Gastrocnemius medialis (tissue), 4 donors: Measurements from ENCODE around the gene TXK.

Experiments
- POLR2A ChIP-seq, 2 donors: fragments of 450-650 bp; IDR thresholded peaks; one replicate each; pipeline ENCODE4 v1.6.1; 2017; ENCODE audit warnings: antibody characterized with exemption in 2 of 2, mild to moderate bottlenecking in 2 of 2, moderate library complexity in 2 of 2
- TF ChIP-seq, protein P1 (sequence below), 5 experiments: fragments of 450-650 bp in 3 of 5; fragments of 200-600 bp in 2 of 5; sonication (generic) in 2 of 5; IDR thresholded peaks in 4 of 5; conservative IDR thresholded peaks in 1 of 5; 1 replicate in 4 of 5; 2 replicates in 1 of 5; pipeline ENCODE4 v1.5.1; 2016 to 2019; ENCODE audit warnings: antibody characterized with exemption in 5 of 5, mild to moderate bottlenecking in 3 of 5, moderate library complexity in 3 of 5

DNA sequence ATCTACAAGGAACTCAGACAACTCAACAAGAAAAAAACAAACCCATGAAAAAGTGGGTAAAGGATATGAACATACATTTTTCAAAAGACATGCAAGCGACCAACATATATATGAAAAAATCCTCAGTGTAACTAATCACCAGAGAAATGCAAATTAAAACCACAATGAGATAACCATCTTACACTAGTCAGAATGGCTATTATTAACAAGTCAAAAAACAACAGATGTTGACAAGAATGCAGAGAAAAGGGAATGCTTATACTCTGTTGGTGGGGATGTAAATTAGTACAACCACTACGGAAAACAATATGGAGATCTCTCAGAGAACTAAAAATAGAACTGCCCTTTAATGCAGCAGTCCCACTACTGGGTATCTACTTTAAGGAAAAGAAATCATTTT, 105.4 kb downstream of the TXK start:
- TF ChIP-seq, protein P1, sequence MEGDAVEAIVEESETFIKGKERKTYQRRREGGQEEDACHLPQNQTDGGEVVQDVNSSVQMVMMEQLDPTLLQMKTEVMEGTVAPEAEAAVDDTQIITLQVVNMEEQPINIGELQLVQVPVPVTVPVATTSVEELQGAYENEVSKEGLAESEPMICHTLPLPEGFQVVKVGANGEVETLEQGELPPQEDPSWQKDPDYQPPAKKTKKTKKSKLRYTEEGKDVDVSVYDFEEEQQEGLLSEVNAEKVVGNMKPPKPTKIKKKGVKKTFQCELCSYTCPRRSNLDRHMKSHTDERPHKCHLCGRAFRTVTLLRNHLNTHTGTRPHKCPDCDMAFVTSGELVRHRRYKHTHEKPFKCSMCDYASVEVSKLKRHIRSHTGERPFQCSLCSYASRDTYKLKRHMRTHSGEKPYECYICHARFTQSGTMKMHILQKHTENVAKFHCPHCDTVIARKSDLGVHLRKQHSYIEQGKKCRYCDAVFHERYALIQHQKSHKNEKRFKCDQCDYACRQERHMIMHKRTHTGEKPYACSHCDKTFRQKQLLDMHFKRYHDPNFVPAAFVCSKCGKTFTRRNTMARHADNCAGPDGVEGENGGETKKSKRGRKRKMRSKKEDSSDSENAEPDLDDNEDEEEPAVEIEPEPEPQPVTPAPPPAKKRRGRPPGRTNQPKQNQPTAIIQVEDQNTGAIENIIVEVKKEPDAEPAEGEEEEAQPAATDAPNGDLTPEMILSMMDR (IDR thresholded peaks at IDR 0.05 in 4 of 5, conservative IDR thresholded peaks at IDR 0.05 in 1 of 5) = no peak
- TF ChIP-seq POLR2A (IDR thresholded peaks at IDR 0.05) = no peak
